Skin of body (tissue), 2 donors: ENCODE data around the gene NME9. TPM values are rescaled to one million over a fixed set of nuclear protein-coding genes. Genes with fewer than 3 reads are reported as not detected.

Experiments
- DNase-seq: peaks from one replicate; lab custom pipeline; 2025; lab: John Stamatoyannopoulos, UW
- total RNA-seq: library from RNA; depleted of rRNA; stranded (reverse); fragments of >200 nt; gene quantifications from one replicate; pipeline ENCODE4 v1.2.3, GENCODE V29; 2014

Gene NME9
- total RNA-seq, 1 donor from 2014 or later: not detected

DNA sequence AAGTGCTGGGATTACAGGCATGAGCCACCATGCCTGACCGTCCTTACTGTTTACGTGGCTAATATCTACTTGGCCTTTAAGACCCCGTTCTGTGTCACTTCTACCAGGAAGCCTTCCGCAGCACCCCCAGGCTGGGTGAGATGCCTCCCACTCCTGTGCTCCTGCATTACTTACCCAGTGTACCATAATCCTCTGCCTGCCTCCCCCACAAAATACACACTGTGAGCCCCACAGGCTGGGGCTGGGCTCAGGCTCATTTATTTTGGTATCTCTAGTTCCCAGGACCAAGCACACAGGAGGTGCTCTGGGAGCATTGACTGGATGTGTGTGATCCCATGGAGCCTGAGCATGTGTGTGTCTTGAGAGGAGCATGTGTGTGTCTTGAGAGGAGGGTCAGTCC lies 33.7 kb upstream of the NME9 start:
- no peak for DNase-seq

DNA sequence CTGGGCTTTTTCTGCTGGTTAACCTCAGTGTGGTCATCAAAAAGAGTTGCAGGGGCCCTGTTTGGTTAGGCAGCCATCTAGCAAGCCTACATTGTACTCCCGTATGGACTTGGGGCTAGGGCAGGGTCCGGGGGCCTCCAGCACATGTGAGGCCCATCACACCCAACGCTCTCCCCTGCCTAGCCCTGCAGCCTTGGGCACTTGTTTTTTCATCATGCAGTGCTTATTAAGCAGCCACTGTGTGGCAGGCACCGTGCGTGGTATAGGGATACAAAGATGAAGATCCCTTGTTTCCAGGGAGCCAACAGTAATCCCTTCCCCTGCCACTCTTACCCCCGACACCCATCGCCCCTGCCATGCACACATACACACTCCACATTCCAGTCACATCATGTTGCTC lies 32.9 kb upstream of the NME9 start:
- DNase-seq: no peak

DNA sequence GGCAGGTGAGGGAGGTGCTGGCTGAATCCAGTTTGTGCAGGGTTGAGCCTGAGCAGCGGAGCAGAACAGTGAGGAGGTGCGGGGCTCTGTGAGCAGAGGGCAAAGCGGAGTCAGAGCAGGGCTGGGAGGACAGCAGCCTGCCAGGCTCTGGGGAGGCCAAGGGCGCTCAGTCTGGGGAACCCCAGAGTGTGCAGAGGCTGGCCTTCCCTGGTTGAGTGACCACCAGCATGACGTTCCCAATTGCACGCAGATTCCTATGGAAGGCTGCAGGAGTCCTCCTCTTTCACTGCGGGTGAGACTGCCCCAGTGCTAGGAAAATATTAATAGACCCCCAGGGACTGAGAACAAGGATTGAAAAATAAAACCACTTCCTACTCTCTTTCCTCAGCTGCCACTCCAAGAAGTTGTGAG lies 31.9 kb upstream of the NME9 start:
- DNase-seq: no peak

DNA sequence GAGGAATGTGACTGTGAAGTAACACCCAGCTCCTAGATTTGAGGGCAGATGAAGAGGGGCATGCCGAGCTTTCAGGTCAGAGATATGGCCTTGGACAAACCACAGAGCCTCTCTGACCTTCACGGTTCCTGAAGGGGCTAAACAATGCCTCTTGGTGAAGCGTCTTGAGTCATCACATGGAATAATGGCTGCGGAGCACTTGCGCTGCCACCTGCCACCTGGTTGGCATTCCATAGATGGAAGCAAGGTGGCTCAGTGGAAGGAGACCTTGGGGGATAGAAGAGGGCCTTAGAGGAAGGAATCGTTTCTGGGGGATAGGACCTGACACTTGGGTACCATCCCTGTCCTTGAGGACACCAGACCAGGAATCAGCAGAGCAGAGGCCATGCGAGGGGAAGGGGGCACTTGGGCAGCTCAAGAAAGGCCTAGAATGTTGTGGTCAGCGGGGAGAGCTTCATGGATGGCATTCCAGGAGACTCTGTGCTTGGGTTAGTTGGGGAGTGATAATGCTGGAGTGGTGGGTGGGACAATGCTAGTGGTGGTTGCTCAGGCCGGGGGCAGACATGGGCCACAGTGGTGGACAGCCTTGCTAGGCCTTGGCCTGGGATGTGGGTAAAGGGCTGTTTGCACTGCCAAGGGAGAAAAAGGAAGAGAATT lies 31.3 kb upstream of the NME9 start:
- DNase-seq: no peak

DNA sequence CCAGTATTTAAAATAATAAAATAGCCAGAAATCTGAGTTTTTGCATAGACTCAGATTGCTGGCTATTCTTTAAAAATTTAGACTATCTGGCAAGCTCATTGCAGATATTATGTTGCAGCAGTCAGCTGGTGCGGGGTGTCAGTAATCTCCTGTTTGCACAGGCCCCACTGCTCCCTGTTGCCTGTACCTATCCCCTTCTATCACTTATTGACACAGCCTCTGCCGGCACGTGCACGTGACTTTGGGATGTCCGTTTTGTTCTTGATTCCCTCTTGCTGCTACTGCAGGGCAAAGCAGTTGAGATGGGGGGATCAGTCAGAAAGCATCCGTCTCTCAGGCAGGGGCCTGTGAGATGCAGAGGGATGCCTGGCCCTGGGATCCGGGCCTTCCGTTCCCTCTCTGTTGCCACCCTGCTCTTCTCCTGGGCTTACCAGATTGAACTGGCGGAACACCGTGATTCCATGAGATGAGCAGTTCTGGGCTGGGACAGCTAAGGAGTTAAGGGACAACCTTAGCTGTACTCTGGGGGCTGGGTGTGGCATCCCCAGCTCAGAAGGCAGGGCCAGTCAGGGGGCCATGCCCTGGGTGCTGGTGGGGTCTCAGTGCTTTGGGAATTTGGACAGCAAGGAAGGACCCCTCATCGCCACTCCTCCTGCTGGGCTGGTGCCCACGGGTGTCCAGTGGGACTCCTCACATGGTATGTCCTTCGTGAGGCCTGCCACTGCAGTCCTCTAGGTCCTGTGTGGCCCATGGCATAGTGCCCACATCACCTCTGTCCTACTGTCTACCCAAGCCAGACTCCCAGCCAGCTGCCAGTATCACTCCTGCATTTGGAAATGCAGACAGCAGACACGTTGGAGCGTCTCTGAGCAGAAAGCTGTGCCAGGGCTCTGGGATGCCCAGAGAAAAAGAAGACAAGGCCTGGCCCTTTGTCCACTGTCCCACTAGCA lies 30.5 kb upstream of the NME9 start:
- no peak for DNase-seq

DNA sequence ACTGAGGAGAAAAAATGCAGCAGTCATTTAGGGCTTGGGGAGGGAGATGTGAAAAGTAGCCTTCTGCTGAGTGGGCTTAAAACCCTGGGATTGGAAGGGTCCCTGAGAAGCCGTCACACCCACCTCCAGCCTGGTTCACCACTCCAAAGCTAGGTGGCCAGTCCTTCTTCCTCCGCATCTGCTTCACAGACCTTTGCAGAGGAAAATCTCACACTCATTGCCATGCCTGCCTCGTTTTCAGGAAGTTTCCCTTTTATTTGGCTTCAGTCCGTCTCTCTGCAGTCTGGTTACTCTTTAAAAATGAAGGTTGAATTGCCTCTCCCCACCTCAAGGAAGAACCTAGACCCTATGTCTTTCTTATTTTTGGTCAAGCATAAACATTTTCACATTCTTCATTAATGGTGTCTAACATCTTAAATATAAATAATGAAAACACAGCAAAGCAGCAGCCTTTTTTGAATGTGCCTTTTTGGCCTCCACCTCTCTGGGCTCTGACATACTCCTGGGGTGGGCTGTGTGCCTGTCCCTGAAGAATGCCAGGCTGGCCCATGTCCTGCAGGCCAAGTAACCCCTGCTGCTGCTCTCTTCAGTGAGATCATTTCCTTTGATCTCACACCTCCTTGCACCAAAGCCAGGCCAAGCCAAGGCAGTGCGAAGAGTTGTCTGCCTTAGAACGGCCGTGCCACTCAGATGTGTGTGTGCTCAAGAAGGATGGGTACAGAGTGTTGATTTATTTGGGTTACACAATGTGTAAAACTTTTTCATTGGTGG lies 29.7 kb upstream of the NME9 start:
- DNase-seq: no peak

DNA sequence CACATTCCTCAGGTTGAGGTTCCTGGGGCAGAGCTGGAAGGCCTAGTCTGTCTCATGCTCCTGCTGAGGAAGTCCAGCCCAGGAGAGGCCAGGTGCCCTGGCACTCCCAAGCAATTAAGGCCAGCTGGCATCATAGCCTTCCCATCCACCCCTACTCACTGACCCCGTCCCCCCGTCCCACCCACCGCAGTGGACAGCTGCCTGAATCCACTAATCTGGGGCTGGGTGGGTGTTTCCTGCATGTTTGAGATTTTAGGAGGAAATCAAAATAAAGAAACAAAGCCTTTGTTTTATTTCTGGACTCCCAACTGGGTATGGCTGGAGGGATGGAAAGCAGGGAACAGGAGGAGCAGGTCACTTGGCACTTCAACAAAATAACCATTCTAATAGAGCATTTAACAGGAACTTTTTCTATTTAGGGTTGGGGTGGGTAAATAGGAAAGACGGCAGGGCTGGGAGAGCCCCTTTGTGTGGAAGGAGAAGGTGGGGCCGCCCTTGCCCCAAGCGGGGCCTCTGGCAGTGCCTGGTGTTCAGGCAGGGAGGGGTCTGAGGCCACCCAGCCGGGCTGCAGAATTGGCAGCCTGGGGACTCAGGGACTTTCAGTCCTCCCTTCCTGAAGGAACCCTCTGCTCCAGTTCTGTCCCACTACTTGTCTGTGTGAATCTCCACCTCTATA lies 27.2 kb upstream of the NME9 start:
- DNase-seq: no peak

DNA sequence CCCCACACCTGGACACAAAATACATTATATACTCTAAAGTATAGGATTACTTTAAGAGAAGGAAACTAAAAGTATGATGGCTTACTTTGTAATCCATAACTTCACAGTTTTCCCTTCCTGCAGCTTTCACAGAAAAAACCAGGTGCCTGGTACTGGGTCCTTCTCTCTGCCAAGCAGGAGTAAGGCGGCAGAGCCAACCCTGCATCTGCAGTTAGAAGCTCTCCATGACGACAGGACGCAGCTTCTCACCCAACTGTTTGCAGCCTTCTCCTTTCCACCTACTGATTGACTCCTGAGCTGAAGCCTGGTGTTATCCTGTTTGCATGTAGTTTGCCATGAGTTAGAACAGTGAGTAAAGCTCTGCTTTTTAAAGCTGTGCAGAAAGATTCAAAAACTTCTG lies 25.4 kb upstream of the NME9 start:
- DNase-seq: no peak

DNA sequence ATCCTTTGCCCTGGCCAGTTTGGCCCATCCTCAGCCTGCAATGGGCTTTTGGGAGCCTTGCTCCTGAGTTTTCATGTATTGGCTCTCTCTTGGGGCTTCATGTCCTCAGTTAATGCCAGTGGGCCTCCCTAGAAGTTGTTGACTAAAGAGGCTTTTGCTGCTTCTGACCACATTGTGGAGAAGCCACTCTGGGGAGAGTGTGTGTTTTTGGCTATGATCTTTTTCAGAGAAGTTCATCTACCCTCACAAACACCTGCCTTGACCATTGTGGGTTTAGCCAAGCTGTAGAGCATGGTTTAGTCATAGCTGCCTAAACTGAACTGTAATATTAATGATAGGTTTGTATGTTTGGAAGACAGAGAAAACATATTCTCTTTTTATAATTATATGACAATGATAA lies 24.7 kb upstream of the NME9 start:
- DNase-seq: no peak

DNA sequence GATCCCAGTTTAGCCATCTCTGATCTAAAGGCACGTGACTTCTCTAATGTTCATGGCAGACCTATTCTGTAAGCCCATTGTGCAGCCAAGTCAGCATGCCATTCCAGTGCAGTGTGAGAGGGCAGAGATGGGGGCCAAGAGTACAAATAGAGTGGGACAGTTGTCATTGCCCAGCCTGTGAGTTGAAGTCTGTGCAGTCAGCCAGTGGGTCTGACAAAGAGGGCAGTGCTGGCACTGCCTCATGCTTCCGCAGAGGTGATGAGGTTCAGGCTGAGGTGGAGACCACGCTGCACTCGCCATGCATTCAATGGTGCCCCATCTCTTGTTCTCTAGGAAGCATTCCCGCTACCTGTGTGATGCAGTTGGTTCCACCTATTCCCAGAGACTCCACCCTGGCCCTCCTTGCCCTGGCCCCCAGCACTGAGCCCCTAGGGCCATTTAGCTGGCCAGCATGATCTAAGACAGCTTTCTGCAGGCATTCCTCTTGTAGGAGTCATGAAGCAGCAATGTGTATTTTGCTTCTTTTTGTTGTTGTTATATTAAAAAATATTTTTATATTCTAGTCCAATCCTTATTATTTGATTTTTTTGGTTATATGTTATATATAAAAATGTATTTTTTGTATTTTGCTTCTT lies 22.4 kb upstream of the NME9 start:
- no peak for DNase-seq

DNA sequence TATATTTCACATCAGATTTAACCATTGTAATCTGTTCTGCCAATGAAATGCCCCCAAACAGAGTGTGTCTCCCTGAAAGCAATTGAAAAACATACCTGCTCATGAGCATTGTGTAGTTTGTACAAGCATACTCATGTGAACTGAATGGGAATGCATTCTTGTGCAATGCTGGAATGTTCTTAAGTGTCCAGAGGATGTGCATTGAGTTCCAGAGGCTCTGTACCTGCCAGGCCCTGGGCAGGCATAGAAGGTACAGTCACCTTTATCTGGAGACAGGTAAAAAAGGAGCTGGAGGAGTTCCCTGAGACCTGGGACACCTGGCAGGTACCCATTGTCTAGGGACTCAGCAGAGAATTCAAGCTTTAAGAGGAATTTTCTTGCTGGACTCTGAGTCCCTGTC lies 21.5 kb upstream of the NME9 start:
- DNase-seq: no peak

DNA sequence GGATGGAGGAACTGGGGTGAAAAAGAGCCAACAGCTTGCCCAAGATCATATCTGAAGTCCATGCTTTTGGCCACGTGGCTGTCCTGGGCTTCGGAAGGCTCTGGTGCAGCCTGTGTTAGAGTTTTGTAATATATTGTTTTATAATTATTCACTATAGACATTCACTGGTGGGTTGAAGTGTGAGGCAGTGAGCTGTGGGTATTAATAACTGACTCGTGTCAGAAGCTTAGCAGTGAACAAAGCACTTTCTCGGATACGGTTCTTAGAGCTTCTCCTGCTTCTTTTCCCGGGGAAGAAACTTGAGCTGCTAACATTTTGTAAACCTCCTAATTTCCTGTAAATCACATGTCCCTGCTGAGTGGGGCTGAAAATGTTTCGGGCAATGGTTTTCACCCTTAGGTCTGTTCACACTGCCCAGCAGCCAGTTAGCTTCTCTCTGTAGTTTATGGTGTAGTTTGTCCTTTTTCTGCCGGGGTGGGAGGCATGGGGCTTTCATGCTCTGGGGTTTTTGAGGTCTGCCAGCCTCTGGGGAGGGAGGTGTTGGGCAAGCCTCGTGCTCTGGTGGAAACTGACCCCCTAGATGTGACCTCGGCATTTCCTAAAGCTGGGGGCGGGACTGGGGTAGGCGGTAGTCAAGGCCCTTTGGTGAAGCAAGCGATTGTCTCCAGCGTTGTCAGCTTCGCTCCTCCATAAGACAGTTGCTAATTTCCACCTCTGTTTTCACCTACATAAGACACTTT lies 20.4 kb upstream of the NME9 start:
- DNase-seq: no peak

DNA sequence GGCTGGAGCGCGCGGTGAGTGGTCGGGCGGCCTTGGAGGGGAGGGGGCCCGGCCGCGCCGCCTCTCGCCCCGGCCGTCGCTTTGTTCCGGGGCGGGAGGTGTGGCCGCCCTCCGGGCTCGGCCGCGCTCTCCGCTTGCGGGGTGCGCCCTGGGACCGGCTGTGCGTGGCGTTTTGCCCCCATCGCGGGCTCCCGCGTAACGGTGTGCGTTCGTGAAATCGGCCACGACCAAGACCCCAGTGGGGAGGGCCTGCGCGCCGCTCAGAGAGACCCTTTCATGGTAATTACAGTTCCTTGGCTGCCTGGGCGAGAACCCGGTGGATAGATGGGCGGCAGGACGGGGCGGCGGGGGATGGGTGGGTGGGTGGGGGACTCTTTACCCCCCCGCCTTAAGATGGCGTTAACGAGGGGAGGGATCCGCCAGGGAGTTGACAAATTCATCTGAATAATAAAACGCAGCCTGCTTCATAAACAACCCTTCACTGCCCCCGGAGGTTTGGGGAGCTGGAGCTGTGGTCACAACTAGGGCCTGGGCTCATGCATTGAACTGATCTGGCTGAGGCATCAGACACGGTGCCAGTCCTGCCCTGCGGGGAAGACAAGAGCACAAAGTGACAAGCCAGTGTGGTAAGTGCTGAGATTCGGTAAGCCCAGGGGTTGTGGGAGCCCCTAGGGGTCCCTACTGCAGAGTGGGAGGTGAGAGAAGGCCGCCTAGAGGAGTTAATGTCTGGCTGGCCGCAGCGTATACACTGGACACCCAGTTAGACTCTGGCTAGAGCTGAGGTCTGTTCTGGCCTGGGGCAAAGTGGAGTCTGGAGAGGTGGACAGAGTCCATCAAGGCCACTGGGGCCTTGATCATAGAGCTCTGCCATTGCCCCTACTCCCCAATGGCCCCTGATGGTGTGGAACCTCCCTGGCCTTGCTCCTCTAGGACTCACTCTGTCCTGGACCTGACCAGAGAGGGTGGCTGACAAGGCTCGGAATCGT lies 19.4 kb upstream of the NME9 start:
- DNase-seq: no peak

DNA sequence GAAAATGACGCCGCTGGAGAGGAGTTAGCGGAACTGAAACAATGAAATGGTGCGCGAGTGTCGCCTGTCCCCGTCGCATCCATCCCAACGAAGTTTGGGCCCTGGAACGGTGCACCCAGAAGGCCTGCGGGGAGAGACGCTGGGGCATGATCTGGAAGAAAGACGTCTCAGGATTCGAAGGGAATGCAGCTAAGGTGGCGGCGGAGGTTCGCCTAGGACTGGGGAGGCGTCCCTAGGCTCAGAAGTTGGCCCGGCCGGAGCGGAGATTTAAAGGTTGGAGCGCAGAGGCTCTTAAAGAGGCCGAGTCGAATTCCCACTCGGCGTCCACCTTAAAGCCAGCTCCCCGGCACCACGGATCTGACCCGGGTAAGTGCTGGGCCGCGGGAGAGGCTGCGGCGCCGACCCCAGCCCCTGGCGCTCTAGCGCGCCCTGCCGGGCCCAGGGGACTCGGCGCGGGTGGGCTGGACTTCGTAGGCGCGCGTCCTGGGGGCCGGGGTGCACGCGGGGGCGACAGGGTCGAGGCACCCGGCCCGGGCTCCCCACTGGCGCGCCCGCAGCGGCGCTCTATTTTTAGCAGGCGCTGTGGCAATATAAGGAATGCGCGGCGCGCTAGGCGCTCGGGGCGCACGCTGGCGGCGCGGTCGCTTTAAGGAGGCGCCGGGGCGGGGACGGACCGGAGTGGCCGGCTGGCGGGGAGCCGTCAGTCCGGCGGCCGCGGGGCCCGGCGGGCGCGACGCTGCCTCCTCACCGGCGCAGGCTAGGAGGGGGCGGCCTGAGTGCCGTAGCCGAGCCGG lies 18.5 kb upstream of the NME9 start, which contains the start of gene MRAS:
MRAS (plus strand) TSS at position 620 of the 794 bp plus-strand sequence. CDS start 24,305 bp downstream, outside the sequence.
- no peak for DNase-seq

DNA sequence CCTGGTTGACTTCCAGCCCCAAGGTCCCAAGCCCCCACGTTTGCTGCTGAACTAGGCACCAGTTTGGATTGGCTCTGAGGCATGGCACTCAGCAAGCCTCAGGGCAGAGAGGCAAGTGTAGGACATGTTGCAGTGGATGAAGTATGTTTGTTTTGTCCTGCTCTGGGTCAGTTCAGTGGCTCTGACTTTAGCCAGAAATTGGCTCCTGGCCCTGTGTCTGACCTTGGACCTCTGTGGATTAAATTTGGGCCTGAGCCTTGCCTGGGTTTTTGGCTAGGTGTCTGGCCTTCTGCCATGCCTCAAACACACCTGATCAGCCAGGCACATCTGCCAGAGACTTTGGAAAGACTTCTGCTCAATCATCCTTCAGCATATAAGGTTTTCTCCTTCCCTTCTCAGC lies 15.1 kb upstream of the NME9 start:
- DNase-seq: no peak

DNA sequence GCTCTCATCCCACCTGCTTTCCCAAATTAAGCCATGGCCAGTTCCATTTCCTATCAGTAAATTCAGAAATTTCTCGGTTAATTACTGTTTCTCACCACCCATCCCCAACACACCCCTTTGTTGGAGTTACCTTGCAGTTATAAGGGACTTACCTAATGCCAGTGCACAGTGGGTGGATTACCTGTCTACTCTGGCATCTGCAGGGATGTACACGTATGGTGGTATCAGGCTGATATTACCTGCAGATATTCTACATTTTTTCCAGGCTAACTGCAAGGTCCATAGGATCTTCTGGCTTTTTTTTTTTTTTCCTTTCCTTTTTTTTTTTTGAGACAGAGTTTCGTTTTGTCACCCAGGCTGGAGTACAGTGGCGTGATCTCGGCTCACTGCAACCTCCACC lies 10.9 kb upstream of the NME9 start:
- DNase-seq: no peak

DNA sequence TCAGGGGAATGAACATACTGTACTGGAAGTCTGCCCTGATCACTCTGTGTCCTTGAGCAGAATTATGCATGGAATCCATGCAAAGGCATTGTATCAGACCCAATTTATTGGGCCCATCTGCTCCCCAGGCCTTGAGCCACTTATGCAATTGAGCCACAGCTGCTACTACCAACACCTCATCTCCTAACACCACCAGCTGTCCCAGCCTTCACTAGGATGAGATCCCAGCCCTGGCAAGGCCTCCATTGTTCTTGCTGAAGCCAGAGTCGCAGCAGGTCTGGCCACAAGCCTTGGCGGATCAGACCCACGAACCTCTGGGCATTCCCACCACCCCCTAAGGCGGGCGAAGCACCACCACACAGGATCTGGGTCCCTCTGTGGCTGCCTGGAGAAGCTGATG lies 9.2 kb upstream of the NME9 start:
- no peak for DNase-seq

DNA sequence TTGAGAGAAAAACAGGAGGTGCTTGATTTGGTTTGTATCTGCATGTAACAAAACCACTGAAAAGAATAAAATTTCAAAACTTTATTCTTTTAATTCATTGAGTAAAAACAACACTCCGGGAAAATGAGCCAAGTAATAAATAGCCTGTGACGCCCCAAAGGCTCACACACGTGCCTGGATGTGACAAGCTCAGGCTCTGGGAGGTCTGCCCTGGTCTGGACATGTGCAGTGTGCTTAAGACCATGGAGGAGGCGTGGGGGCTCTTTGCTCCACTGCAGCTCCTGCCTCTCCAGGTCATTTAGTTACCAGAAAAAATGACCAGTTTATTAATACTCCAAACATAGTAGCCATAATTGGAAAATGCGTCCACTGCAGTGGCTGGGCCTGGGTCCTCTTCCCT lies 8.6 kb upstream of the NME9 start:
- DNase-seq: no peak
